HepG2 (cell line): Measurements from ENCODE around the gene KRTAP10-4. TPM values are rescaled to one million over a fixed set of nuclear protein-coding genes. Genes with fewer than 3 reads are reported as not detected.

Source experiments
- ATAC-seq: fragments of 200-7000 bp; cut with Tn5 transposase; 3 replicates; pipeline ENCODE4 v1.9.1; 2020; ENCODE audit warnings: mild to moderate bottlenecking, moderate library complexity
- BruUV-seq: library from RNA; stranded (reverse); fragments of 400-500 nt; replicated peaks from 2 replicates; lab custom pipeline; 2021; lab: Mats Ljungman, UMichigan
- CTCF ChIA-PET: fragments of 300-600 bp; formaldehyde crosslinking; extraction: SDS; loops from one replicate; lab custom pipeline; 2021; ENCODE audit warnings: low total read pairs, inconsistent platforms, low intra/inter-chr PET ratio; lab: Yijun Ruan, JAX
- POLR2A ChIA-PET: fragments of 350-600 bp; sonication (Branson Sonifier 250); formaldehyde crosslinking; loops from one replicate; lab custom pipeline; 2020; ENCODE audit warnings: antibody characterized with exemption, inconsistent platforms; lab: Yijun Ruan, JAX
- DNase-seq: peaks from one replicate; pipeline ENCODE4 v3.0.0-alpha.2; 2015; ENCODE audit warnings: low spot score
- FAIRE-seq: peaks from 3 replicates; lab custom pipeline; 2011; peaks lifted over from hg19 to GRCh38; lab: Jason Lieb, UNC
- H2AFZ ChIP-seq: one replicate; pipeline ENCODE4 v1.6.1; 2011; ENCODE audit warnings: low read length, inconsistent platforms
- H3K27ac ChIP-seq: fragments of 300-600 bp; 3 replicates; pipeline ENCODE4 v1.8.0; 2011; ENCODE audit warnings: mixed run types, mild to moderate bottlenecking, mixed read lengths, low read length, inconsistent platforms; ENCODE audit not compliant: insufficient read depth; ENCODE audit errors: extremely low read length
- H3K27me3 ChIP-seq, 2 experiments: fragments of 200-600 bp in 1 of 2; 2 replicates in 1 of 2; 3 replicates in 1 of 2; pipeline versions ENCODE4 v1.6.0 to v1.8.0; 2011; ENCODE audit warnings: low read length in 2 of 2, mild to moderate bottlenecking in 2 of 2, moderate library complexity in 2 of 2, inconsistent platforms in 1 of 2; ENCODE audit not compliant: insufficient read depth in 2 of 2, control insufficient read depth in 1 of 2
- H3K36me3 ChIP-seq, 2 experiments: fragments of 200-600 bp in 1 of 2; replicated peaks in 1 of 2; 2 replicates in 1 of 2; 3 replicates in 1 of 2; pipeline versions ENCODE4 v1.5.1 to v1.8.0; 2011; ENCODE audit warnings: low read length in 2 of 2, inconsistent platforms in 1 of 2; ENCODE audit not compliant: insufficient read depth in 2 of 2, control insufficient read depth in 1 of 2
- H3K4me1 ChIP-seq: 2 replicates; pipeline ENCODE4 v1.5.1; 2012; ENCODE audit warnings: low read length, inconsistent platforms; ENCODE audit not compliant: insufficient read depth
- H3K4me2 ChIP-seq: 2 replicates; pipeline ENCODE4 v1.6.0; 2011; ENCODE audit warnings: low read depth, low read length, inconsistent platforms
- H3K4me3 ChIP-seq, 3 experiments: fragments of 200-600 bp in 1 of 3; sonication (generic), shearing (Covaris generic) in 1 of 3; replicated peaks in 1 of 3; 2 replicates each; pipeline ENCODE4 v1.5.1; 2011 to 2016; ENCODE audit warnings: low read length in 3 of 3, inconsistent platforms in 2 of 3, low read depth in 2 of 3, mild to moderate bottlenecking in 2 of 3, control low read depth in 1 of 3, mixed read lengths in 1 of 3; ENCODE audit not compliant: insufficient read depth in 1 of 3
- H3K79me2 ChIP-seq: one replicate; pipeline ENCODE4 v1.6.1; 2011; ENCODE audit warnings: low read length, inconsistent platforms; ENCODE audit not compliant: insufficient read depth
- H3K9ac ChIP-seq: 2 replicates; pipeline ENCODE4 v1.6.0; 2011; ENCODE audit warnings: mild to moderate bottlenecking, low read depth, low read length, inconsistent platforms; ENCODE audit not compliant: insufficient read depth
- H3K9me3 ChIP-seq: 2 replicates; pipeline ENCODE4 v1.5.1; 2012; ENCODE audit warnings: mild to moderate bottlenecking, low read length
- H4K20me1 ChIP-seq: 2 replicates; pipeline ENCODE4 v1.6.0; 2011; ENCODE audit warnings: inconsistent platforms, mild to moderate bottlenecking, low read length, moderate library complexity; ENCODE audit not compliant: insufficient read depth
- DNMT3B ChIP-seq: conservative IDR thresholded peaks from 2 replicates; pipeline ENCODE4 v1.6.1; 2016; ENCODE audit warnings: missing biosample characterization, control low read depth
- ISL2 ChIP-seq: sonication (generic); formaldehyde crosslinking; IDR thresholded peaks from 2 replicates; pipeline ENCODE4 v1.5.0; 2020; ENCODE audit warnings: missing genetic modification reagents
- JUND ChIP-seq: sonication (generic); formaldehyde crosslinking; IDR thresholded peaks from 2 replicates; pipeline ENCODE4 v1.8.0; 2022; ENCODE audit warnings: mild to moderate bottlenecking, missing genetic modification reagents
- KAT7 ChIP-seq: IDR thresholded peaks from 2 replicates; pipeline ENCODE4 v1.6.1; 2018; ENCODE audit warnings: borderline replicate concordance, missing compliant biosample characterization
- SPEN ChIP-seq: sonication (generic); formaldehyde crosslinking; IDR thresholded peaks from 2 replicates; pipeline ENCODE4 v1.5.1; 2020; ENCODE audit warnings: low read depth, mild to moderate bottlenecking, missing genetic modification reagents
- ZNF83 ChIP-seq: sonication (generic); formaldehyde crosslinking; IDR thresholded peaks from 2 replicates; pipeline ENCODE4 v1.4.0; 2020; ENCODE audit warnings: missing genetic modification reagents, mild to moderate bottlenecking, borderline replicate concordance
- WGBS: methylation state at CpG from one replicate; pipeline ENCODE4 v1.1.6; 2017; ENCODE audit warnings: low lambda C conversion rate; 5-methylcytosine and 5-hydroxymethylcytosine counted together
- in situ Hi-C: cut with HindIII; loops from 2 replicates; pipeline ENCODE4 v1.10.0; 2017; ENCODE audit warnings: low pct_unique_long_range_greater_than_20kb; ENCODE audit not compliant: extremely low pct_ligation_motif_present
- intact Hi-C: fragments of 100-400 bp; cut with micrococcal nuclease; formaldehyde crosslinking; loops from one replicate; pipeline ENCODE4 v1.10.0; 2022; ENCODE audit not compliant: unreplicated experiment
- polyA plus RNA-seq, 8 experiments: library from polyadenylated mRNA; depleted of rRNA in 3 of 8; stranded (reverse) in 7 of 8; unstranded in 1 of 8; fragments of >200 nt; fragmentation: Illumina TruSeq in 4 of 8; extraction: Trizol in 4 of 8; gene quantifications; 2 replicates each; pipeline versions ENCODE4 v1.2.1 to v1.2.3, GENCODE V29; 2011 to 2016; ENCODE audit warnings: low read depth in 4 of 8, missing spikeins in 1 of 8, mixed read lengths in 1 of 8; ENCODE audit not compliant: insufficient read depth in 1 of 8
- total RNA-seq, 5 experiments: library from RNA; depleted of rRNA; stranded (reverse); fragments of >200 nt; fragmentation: Illumina TruSeq; extraction: Trizol; gene quantifications; 2 replicates each; pipeline ENCODE4 v1.2.3, GENCODE V29; 2016; ENCODE audit warnings: low read depth in 1 of 5
- TF ChIP-seq, protein P1 (sequence below): sonication (generic); formaldehyde crosslinking; IDR thresholded peaks from 2 replicates; pipeline ENCODE4 v1.9.0; 2021; ENCODE audit warnings: missing genetic modification reagents, borderline replicate concordance
- TF ChIP-seq, protein P2 (sequence below): sonication (generic); formaldehyde crosslinking; IDR thresholded peaks from 2 replicates; pipeline ENCODE4 v1.5.0; 2020; ENCODE audit warnings: missing genetic modification reagents
- TF ChIP-seq, protein P3 (sequence below): sonication (generic); formaldehyde crosslinking; IDR thresholded peaks from 2 replicates; pipeline ENCODE4 v1.5.1; 2020; ENCODE audit warnings: mild to moderate bottlenecking, moderate library complexity, missing genetic modification reagents
- TF ChIP-seq, protein P4 (sequence below): sonication (generic); formaldehyde crosslinking; IDR thresholded peaks from 2 replicates; pipeline ENCODE4 v1.4.0; 2020; ENCODE audit warnings: low read depth, mild to moderate bottlenecking, missing genetic modification reagents

The KRTAP10-4 gene
- total and polyA plus RNA-seq, 2 of the 13 experiments (the other 11 are each of a cell fraction or from before 2014, with no cell fraction given) = not detected

DNA sequence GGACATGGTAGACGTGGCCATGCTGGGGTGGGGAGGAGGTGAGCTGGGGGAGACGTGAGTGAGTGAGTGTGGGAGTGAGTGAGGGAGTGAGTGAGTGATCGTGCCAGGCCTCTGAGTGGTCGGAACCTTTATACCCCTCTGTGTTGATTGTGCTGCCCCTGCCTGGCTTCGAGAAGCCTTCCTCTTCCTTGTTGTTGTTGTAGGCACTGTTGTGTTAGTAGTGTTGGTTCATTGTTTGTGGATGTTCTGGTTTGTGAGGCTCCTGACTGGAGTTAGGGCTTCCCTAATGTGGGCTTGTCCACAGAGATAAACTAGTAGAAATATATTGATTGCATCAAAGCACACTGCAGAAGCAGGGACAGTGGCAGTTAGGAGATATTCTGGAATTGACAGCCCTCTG lies 14.8 kb upstream of the KRTAP10-4 start, which contains the start of gene KRTAP10-3:
Gene KRTAP10-3 (minus strand): TSS at position 101 of the 400 bp plus-strand sequence. CDS start 80 bp downstream, at position 21.
- no peak for DNase-seq
- H2AFZ ChIP-seq = no peak within 1 kb of the TSS
- H3K4me3 ChIP-seq = no peak within 1 kb of the TSS
- ChIA-PET CTCF (no interaction called here), POLR2A (no interaction called here)
- no peaks in the 10 kb centered on the region for H3K79me2 ChIP-seq
- peaks cover 0 to 11% of the 10 kb centered on the region in 2 experiments; a peak in 2 of 5 replicates for H3K27me3 ChIP-seq
- 31% methylated on average over 5 of the region's 5 CpGs for WGBS
- no peak within 1 kb of the TSS for H3K27ac ChIP-seq
- ATAC-seq = no peak
- no peak for FAIRE-seq
- TF ChIP-seq, protein P1, sequence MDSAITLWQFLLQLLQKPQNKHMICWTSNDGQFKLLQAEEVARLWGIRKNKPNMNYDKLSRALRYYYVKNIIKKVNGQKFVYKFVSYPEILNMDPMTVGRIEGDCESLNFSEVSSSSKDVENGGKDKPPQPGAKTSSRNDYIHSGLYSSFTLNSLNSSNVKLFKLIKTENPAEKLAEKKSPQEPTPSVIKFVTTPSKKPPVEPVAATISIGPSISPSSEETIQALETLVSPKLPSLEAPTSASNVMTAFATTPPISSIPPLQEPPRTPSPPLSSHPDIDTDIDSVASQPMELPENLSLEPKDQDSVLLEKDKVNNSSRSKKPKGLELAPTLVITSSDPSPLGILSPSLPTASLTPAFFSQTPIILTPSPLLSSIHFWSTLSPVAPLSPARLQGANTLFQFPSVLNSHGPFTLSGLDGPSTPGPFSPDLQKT (CRISPR knock-in tag) = no peak
- TF ChIP-seq, protein P2, sequence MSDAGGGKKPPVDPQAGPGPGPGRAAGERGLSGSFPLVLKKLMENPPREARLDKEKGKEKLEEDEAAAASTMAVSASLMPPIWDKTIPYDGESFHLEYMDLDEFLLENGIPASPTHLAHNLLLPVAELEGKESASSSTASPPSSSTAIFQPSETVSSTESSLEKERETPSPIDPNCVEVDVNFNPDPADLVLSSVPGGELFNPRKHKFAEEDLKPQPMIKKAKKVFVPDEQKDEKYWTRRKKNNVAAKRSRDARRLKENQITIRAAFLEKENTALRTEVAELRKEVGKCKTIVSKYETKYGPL (CRISPR knock-in tag) = no peak
- H3K36me3 ChIP-seq = no peaks in the 10 kb centered on the region
- no peak within 1 kb of the TSS for H3K4me2 ChIP-seq
- no peaks in the 10 kb centered on the region for H3K4me1 ChIP-seq
- BruUV-seq = no TSS peak
- in situ Hi-C loops (no loop called here), intact Hi-C loops (no loop called here)
- H3K9ac ChIP-seq = no peak within 1 kb of the TSS
- no peaks in the 10 kb centered on the region for H3K9me3 ChIP-seq
- H4K20me1 ChIP-seq = no peaks in the 10 kb centered on the region

DNA sequence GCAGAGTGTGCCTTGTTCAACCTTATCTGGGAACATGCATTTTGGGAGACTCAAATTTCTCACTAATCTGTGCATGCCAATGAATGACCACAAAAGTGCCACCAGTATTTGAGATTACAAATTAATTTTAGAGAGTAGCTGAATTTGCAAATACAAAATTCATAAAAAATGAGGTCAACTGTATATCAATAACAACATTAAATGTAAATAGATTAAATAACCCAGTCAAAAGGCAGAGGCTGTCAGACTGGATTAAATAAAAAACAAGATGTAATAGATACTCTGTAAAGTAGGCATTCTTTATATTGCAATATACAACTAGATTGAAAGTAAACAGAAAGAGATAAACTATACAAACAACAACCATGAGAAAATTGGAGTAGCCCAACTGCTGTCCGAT lies 9.4 kb upstream of the KRTAP10-4 start:
- DNase-seq = no peak
- no TSS peak for BruUV-seq
- ATAC-seq = no peak
- Histone ChIP-seq H3K9me3 (no peaks in the 10 kb centered on the region), H4K20me1 (no peaks in the 10 kb centered on the region), H2AFZ (no peak overlapping the region), H3K36me3 (no peaks in the 10 kb centered on the region), H3K27ac (no peak overlapping the region), H3K9ac (no peak overlapping the region), H3K4me1 (no peaks in the 10 kb centered on the region), H3K79me2 (no peaks in the 10 kb centered on the region), H3K4me2 (no peak overlapping the region), H3K27me3 (no peaks in the 10 kb centered on the region), H3K4me3 (no peak overlapping the region)
- in situ Hi-C loops = no loop called here
- TF ChIP-seq ZNF83 (CRISPR knock-in tag) (no peak), SPEN (no peak), DNMT3B (CRISPR knock-in tag) (no peak), JUND (CRISPR knock-in tag) (no peak), KAT7 (CRISPR knock-in tag) (no peak), ISL2 (CRISPR knock-in tag) (no peak)
- TF ChIP-seq, protein P3, sequence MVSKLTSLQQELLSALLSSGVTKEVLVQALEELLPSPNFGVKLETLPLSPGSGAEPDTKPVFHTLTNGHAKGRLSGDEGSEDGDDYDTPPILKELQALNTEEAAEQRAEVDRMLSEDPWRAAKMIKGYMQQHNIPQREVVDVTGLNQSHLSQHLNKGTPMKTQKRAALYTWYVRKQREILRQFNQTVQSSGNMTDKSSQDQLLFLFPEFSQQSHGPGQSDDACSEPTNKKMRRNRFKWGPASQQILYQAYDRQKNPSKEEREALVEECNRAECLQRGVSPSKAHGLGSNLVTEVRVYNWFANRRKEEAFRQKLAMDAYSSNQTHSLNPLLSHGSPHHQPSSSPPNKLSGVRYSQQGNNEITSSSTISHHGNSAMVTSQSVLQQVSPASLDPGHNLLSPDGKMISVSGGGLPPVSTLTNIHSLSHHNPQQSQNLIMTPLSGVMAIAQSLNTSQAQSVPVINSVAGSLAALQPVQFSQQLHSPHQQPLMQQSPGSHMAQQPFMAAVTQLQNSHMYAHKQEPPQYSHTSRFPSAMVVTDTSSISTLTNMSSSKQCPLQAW = no peak
- TF ChIP-seq, protein P4, sequence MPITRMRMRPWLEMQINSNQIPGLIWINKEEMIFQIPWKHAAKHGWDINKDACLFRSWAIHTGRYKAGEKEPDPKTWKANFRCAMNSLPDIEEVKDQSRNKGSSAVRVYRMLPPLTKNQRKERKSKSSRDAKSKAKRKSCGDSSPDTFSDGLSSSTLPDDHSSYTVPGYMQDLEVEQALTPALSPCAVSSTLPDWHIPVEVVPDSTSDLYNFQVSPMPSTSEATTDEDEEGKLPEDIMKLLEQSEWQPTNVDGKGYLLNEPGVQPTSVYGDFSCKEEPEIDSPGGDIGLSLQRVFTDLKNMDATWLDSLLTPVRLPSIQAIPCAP (CRISPR knock-in tag) = no peak
- WGBS = 81% methylated on average over 1 of the region's 1 CpG
- POLR2A ChIA-PET = no interaction called here
- CTCF ChIA-PET = interaction anchor here (0.5 kb wide), 1 partner anchor 10 kb away, joined by 3 read pairs; no protein-coding TSS in a partner anchor
- intact Hi-C loops = no loop called here
- FAIRE-seq = no peak
